GM19324 (cell line): Measurements from ENCODE around the gene VCL.
"Not testable (repeated sequence)": the region's sequence is repeated elsewhere in the genome, so short reads cannot be mapped to it uniquely, and the experiment has no call there.

Experiments
- ATAC-seq: cut with Tn5 transposase; IDR thresholded peaks from one replicate; pipeline ENCODE4 v1.9.1; 2021; ENCODE audit warnings: mild to moderate bottlenecking, moderate library complexity; ENCODE audit not compliant: unreplicated experiment, low FRiP score

The VCL gene

GRCh38 chr10:74034301-74034700, 36.4 kb downstream of the VCL start:
- ATAC-seq: no peak

GRCh38 chr10:74035303-74035702, 37.4 kb downstream of the VCL start:
- no peak for ATAC-seq

- no peak for ATAC-seq
These were observed 38.6 kb downstream of the VCL start for GRCh38 chr10:74036474-74036873.

DNA sequence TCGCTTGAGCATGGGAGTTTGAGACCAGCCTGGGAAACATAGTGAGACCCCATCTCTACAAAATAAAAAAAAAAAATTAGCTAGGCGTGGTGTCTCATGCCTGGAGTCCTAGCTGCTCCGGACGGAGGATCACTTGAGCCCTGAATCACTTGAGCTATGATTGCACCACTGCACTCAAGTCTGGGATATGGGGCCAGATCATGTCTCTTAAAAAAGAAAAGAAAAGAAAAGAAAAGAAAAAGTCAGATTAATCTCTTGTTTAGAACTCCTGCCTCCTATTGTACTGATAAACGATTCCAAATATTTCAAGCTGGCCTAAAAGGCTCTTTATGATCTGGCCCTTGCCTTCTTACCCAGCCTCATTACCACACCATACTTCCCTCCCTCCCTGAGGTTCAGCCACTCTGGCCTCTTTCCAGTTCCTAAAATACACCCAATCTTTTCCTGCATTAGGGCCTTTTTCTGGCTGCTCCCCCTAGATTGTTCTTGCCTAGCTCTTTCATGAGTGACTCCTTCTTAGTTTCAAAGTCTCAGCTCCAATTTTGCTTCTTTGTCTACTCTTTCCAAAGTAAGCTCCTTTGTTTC, 41.7 kb downstream of the VCL start:
- ATAC-seq: no peak

DNA sequence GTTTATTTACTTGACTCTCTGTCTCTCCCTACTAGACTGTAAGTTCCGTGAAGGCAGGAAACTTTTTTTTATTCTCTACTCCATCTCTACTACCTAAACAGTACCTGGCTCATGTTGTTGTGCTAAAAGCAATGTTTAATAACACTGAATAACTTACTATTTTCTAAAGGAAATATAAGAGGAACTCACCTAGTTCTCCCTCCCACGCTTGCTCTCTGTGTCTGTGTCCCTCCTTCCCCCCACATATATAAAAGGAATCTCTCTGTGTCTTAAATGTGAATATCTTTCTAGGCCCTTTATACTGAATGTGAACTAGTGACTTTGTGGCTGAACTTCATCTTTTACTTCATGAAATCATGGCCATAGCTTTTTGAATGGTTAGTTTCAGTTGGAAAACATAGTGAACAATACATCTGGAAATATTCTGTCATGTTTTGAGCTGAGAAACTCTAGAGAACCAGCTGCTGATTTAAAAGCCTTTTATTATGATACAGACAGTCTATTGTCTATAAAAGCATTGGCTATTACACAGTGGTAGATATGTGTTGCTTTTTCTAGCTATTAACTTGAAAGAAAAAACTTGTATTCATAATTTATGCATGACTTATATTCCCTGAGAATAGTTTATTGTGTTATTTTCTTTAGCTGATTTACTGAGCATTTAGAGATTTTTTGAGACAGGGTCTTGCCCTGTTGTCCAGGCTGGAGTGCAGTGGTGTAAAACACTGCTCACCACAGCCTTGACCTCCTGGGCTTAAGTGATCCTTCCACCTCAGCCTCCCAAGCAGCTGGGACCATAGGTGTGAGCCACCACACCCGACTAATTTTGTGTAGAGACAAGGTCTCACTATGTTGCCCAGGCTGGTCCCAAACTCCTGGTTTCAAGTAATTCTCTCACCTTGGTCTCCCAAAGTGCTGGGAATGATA, 42.5 kb downstream of the VCL start:
- ATAC-seq: no peak

- no peak for ATAC-seq
These were observed 46.5 kb downstream of the VCL start for GRCh38 chr10:74044419-74044818.

DNA sequence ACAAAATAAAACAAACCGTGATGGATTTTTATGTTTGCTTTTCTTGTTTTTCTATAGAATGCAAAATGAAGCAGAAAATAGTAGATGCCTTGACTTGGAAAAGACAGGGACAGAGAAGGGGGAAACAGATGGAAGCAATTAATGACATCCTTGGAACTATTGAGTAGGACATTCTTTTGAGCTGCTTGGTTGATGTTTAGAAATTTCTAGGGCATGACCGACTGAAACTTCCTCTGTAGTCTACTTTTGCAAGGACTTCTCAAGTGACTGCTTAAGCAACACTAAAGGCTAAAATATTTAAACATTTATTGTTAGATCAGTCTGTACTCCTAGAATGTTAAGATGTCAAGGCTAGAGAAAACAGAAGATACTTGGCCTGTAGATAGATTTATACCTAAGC, 49.4 kb downstream of the VCL start:
- ATAC-seq: no peak

DNA sequence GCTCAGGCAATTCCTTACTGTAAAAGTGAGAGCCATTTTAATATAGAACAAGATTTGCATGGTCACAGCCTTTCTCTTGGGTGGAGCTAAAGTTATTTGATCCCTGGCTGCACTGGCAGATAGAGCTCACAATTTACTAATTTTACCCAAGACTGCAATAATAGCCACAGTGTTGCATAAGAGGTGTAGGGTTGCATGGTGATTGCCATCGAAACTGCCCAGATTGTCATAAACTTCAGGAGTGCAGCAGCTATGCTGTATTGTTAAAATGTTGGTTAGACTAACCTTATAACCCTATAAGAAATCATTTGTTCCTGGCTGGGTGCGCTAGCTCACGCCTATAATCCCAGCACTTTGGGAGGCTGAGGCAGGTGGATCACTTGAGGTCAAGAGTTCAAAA, 50.0 kb downstream of the VCL start:
- no peak for ATAC-seq

GRCh38 chr10:74048433-74048832, 50.5 kb downstream of the VCL start:
- ATAC-seq: no peak

- ATAC-seq: no peak
These were observed 52.0 kb downstream of the VCL start for GRCh38 chr10:74049955-74050354.

GRCh38 chr10:74050653-74051052, 52.7 kb downstream of the VCL start:
- ATAC-seq: no peak

DNA sequence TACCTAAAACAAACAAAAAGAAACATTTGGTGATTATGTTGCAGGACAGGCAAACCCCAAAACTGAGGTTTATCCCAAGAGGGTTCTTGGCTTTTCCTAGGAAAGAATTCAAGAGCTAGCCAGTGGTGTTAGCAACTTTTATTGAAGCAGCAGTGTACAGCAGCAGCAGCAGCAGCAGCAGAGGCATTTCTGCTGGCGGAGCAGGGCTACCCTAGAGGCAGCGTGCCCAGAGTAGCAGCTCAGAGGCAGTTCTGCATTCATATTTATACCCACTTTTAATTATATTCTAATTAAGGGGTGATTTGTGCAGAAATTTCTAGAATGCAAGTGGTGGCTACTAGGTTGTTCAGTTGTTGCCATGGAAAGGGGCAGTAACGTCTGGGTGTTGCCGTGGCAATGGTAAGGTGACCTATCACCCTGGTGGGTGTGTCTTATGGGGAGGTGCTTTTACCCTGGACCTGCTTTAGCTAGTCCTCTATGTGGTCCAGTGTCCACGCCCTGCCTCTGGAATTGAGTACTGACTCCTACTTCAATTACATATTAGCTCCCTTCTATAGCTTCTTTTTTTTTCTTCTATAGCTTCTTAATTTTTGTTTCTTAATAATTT, 53.9 kb downstream of the VCL start:
- ATAC-seq: no peak

GRCh38 chr10:74052994-74053393, 55.1 kb downstream of the VCL start:
- ATAC-seq: no peak

DNA sequence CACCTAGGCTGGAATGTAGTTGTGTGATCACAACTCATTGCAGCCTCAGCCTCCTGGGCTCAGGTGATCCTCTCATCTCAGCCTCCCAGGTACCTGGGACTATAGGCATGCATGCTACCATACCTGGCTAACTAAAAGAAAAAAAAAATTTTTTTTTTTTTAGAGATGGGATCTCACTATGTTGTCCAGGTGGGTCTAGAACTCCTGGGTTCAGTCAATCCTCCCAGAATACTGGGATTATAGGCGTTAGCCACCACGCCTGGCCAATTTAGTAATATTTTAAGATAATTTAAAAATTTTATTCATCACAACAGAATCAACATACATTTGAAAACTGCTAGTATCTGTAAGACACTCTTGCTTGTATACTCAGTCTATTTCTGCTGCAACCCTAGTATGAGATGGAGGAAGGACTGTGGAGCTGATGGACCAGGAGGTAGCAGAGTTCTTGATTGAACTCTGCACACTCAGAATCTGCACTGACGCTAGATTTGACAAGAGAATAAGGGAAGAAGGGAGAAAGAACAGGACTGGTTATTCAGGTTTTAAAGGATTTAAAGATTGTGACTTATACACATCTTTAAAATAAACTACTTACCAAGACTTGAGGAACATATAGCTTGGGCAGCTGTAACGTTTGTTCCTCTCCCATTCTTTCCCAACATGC, 57.6 kb downstream of the VCL start:
- no peak for ATAC-seq

DNA sequence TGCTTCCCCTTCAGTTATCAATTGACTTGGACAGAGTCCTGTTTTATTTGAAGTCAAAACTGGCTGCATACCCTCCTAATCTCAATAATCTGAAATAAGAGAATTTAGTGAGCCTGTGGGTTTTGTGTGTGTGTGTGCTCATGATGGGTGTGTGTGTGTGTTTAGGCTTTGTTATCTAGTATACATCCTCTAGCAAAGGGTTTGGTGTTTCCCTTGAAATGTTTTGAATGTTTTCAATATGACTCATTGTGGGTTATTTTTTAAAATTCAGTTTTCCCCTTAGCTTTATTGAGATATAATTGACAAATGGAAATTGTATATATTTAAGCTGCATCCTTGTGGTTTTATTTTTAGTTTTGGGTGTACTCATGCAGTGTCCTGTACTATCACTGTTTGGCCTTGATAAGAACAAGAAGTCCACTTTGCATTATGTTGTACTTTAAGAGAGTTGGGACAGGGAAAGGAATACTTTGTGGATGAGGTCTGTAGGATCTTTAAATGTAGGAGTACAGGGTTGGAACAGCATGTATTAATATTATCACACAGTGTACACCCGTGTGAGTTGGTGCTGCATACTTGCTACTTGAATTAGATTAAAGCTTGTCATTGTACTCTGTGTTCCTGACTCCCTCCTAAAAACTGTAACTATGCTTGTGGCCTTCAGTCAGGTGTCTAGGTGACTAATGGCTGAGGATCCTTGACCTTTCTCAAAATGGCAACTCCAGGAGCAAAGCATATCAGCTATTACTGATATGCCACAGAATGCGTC, 58.3 kb downstream of the VCL start:
- no peak for ATAC-seq

DNA sequence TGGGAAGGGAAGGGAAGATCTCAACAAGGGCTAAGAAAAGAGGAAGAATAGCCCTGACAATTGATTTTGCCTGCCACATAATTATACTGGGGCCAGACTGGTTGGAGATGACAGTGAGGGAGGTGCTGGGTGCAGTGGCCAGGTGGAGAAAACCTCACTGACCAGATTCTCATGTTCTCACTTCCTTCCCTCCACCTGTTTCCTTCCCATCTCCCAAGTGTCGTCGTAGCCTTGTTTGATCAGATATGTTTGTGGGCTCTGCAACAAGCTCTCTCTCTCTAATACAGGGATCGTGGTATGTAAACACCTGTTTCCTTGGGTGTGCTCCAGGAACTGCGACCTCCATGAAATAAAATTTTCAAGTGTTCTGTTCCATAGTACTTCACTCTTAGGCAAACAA, 60.2 kb downstream of the VCL start:
- ATAC-seq: no peak

DNA sequence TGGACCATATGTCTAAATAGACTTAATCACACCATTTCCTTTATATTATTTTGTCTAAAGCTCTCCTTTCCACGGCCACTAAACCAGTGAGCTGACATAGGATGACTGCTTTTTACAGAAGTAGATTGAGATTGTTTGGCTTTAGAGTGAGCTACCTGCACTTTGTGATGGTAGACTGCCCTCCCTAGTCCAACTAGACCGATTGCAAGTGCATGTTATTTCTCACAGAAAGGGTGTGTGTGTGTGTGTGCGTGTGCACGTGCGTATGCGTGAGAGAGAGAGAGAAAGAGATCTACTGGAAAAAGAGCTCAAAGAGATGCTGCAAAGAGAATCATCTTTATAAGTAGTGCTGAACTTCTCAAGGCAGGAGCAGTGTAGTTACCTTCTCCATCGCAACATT, 60.7 kb downstream of the VCL start:
- ATAC-seq: no peak

DNA sequence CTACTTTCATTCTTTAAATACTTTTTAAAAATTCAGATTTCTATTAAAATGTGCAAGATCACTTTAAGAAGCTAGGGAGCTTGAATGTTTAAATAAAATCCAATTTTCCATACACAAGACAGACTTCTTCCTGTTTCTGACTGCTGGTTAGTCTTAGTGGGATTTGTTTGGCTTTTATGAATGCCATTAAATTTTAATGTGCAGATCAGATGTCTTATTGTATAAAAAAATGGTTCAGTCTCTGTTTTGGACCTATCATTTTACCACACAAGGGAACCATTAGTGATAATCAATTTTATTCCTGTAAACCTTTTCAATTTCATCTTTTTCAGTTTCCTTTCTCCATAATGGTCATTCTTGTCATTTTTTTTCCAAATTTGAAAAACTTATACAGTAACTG, 63.2 kb downstream of the VCL start:
- no peak for ATAC-seq

DNA sequence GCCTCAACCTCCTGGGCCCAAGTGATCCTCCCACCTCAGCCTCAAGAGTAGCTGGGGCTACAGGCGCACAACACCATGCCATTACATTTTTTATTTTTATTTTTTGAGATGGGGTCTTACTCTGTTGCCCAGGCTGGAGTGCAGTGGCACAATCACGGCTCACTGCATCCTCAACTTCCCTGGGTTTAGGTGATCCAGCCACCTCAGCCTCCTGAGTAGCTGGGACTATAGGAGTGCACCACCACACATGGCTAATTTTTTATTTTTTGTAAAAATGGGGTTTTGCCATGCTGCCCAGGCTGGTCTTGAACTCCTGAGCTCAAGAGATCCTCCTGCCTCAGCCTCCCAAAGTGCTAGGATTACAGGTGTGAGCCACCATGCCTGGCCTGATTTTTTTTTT, 64.1 kb downstream of the VCL start:
- not testable (repeated sequence) for ATAC-seq

DNA sequence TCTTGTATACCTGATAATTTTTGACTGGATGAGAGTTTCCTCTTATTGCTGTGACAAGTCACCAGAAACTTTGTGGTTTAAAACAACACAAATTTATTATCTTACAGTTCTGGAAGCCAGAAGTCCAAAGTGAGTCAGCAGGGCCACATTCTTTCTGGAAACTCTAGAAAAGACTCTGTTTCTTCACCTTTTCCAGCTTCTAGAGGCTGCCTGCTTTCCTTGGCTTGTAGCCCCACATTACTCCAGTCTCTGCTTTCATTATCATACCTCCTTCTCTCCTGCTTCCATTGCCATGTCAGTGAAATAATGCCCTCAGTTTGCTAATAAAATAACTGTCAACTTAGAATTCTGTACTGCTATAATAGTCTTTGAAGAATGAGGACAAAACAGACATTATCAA, 65.3 kb downstream of the VCL start:
- no peak for ATAC-seq
